Fibroblast of the aortic adventitia (primary cell): Measurements from ENCODE around the gene FFAR1. TPM values are rescaled to one million over a fixed set of nuclear protein-coding genes. Genes with fewer than 3 reads are reported as not detected.
"Not testable (repeated sequence)": the region's sequence is repeated elsewhere in the genome, so short reads cannot be mapped to it uniquely, and the experiment has no call there.

ENCODE experiments used
- DNase-seq: peaks from one replicate; pipeline ENCODE4 v3.0.0-alpha.2; 2010; ENCODE audit warnings: low read depth
- H3K4me3 ChIP-seq: 2 replicates; pipeline ENCODE4 v1.5.1; 2011; ENCODE audit warnings: low read depth, mild to moderate bottlenecking, control low read depth, low read length, moderate library complexity
- total RNA-seq: library from RNA; depleted of rRNA; stranded (reverse); fragments of >200 nt; gene quantifications from 2 replicates; pipeline ENCODE4 v1.2.3, GENCODE V29; 2012; ENCODE audit warnings: low replicate concordance
- TF ChIP-seq, protein P1 (sequence below): IDR thresholded peaks from 2 replicates; pipeline ENCODE4 v1.5.1; 2011; ENCODE audit warnings: mild to moderate bottlenecking, low read length, control low read depth, inconsistent platforms; ENCODE audit not compliant: insufficient read depth

Gene FFAR1
- total RNA-seq, 1 donor, result not detected

DNA sequence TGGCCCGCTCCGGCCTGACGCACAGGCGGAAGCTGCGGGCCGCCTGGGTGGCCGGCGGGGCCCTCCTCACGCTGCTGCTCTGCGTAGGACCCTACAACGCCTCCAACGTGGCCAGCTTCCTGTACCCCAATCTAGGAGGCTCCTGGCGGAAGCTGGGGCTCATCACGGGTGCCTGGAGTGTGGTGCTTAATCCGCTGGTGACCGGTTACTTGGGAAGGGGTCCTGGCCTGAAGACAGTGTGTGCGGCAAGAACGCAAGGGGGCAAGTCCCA, 4.4 kb downstream of the FFAR1 start:
- TF ChIP-seq, protein P1, sequence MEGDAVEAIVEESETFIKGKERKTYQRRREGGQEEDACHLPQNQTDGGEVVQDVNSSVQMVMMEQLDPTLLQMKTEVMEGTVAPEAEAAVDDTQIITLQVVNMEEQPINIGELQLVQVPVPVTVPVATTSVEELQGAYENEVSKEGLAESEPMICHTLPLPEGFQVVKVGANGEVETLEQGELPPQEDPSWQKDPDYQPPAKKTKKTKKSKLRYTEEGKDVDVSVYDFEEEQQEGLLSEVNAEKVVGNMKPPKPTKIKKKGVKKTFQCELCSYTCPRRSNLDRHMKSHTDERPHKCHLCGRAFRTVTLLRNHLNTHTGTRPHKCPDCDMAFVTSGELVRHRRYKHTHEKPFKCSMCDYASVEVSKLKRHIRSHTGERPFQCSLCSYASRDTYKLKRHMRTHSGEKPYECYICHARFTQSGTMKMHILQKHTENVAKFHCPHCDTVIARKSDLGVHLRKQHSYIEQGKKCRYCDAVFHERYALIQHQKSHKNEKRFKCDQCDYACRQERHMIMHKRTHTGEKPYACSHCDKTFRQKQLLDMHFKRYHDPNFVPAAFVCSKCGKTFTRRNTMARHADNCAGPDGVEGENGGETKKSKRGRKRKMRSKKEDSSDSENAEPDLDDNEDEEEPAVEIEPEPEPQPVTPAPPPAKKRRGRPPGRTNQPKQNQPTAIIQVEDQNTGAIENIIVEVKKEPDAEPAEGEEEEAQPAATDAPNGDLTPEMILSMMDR, result no peak
- H3K4me3 ChIP-seq, result no peak overlapping the region
- DNase-seq, result no peak

GRCh38 chr19:35352448-35353304, 5.0 kb downstream of the FFAR1 start:
- no peak overlapping the region for H3K4me3 ChIP-seq
- TF ChIP-seq, protein P1, result peak; percentile 83
- DNase-seq, result peak; percentile 74

DNA sequence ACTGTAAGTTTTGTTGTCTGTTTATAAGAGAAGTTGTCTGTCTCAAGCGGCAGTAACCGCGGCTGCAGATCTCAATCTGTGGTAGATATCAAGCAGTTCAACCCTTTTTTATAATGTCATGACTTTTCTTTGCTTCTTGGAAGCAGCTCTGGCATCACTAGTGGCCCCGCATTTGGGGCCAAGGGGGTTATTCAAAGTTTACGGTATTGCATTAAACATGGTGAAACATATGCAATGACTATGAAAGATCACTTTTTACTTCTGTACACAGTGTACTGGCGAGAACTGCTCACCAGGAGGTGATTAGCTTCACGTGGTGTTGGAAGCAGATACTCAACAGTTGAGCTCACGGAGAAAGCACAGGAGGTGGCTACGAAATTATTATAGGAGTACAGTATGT, 5.9 kb downstream of the FFAR1 start:
- H3K4me3 ChIP-seq, result no peak overlapping the region
- TF ChIP-seq, protein P1, result no peak
- no peak for DNase-seq

DNA sequence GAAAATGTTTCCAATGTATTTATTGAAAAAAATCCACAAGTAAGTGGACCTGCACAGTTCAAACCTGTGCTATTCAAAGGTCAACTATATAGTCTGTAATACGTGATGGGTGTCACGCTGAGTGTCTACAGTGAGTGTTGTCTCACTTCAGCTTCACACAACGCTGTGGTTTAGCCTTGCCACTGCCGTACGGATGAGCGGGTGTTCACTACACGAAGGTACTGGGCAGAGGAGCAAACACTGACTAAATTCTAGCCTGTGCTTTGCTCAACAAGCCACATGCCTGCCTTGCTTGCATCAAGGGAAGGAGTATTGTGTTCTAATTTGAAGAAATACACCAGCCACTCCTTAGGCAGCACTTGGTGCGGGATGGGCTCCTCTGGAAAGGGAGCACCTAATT, 7.2 kb downstream of the FFAR1 start:
- no peak overlapping the region for H3K4me3 ChIP-seq
- TF ChIP-seq, protein P1, result no peak
- DNase-seq, result no peak

DNA sequence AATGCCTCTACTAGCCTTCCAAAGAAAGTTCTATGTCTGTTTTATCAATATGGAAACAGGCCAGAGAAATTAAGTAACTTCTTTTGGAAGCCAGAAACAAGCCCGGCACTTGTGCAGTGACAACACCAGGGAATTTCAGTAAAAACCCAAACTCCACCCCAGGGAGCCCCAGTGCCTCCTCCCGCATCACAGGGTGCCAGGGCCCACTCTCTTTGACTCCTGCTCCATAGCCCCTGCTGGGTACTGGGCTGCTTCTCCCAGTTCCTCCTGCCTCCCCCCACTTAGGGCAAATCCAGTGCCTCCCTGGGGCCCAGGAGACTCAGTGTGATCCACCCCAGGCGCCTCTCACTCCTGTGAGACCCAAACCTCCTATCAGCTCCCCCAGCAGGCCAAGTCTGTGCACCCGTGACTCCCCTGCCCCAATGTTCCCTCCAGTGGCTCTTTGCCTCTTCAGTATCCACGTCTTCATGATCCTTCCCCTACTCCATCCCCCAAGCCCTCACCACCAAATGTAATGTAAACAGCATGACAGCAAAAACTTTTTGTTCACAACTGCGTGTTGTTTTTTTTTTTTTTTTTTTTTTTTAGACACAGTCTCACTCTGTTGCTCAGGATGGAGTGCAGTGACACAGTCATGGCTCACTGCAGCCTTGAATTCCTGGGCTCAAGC, 8.2 kb downstream of the FFAR1 start:
- no peak overlapping the region for H3K4me3 ChIP-seq
- no peak for DNase-seq
- TF ChIP-seq, protein P1, result no peak

GRCh38 chr19:35357867-35358573, 10.3 kb downstream of the FFAR1 start, which contains the start of gene FFAR3:
Gene FFAR3 (plus strand): TSS chr19:35358460. CDS start chr19:35358891, 431 bp downstream.
- TF ChIP-seq, protein P1, result no peak
- peak; percentile 37 for DNase-seq
- H3K4me3 ChIP-seq, result no peak within 1 kb of the TSS

DNA sequence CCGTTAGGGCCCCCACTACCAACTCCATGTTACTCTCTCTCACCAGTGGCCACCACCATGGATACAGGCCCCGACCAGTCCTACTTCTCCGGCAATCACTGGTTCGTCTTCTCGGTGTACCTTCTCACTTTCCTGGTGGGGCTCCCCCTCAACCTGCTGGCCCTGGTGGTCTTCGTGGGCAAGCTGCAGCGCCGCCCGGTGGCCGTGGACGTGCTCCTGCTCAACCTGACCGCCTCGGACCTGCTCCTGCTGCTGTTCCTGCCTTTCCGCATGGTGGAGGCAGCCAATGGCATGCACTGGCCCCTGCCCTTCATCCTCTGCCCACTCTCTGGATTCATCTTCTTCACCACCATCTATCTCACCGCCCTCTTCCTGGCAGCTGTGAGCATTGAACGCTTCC, 11.1 kb downstream of the FFAR1 start:
- H3K4me3 ChIP-seq, result not testable (repeated sequence)

DNA sequence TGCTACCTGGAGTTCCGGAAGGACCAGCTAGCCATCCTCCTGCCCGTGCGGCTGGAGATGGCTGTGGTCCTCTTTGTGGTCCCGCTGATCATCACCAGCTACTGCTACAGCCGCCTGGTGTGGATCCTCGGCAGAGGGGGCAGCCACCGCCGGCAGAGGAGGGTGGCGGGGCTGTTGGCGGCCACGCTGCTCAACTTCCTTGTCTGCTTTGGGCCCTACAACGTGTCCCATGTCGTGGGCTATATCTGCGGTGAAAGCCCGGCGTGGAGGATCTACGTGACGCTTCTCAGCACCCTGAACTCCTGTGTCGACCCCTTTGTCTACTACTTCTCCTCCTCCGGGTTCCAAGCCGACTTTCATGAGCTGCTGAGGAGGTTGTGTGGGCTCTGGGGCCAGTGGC, 11.7 kb downstream of the FFAR1 start:
- H3K4me3 ChIP-seq, DNase-seq: not testable (repeated sequence)

More for the DNA sequence above, 11.1 kb downstream of the FFAR1 start:
- not testable (repeated sequence) for DNase-seq

DNA sequence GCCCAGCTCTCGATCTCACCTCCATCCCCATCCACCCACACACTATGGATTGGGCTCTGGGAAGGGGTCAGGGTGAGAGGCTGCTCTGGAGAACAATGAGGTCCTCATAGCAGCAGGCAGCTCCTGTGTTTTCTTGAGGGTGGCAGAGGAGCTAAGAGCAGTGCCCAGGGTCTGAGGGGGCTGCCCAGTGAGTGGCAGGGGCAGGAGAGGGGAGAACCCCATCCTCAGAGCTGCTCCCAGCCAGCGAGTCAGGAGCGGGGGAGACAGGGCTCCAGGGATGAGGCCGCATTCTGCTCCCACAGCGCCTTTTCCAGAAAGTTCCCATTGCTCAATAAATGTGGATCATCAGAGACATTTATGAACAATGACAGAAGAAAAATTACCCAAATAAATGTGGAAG, 12.4 kb downstream of the FFAR1 start:
- H3K4me3 ChIP-seq, DNase-seq: not testable (repeated sequence)
